Left ventricle myocardium superior (tissue), 1 donor: Measurements from ENCODE around the gene CFB. TPM values are rescaled to one million over a fixed set of nuclear protein-coding genes. Genes with fewer than 3 reads are reported as not detected.
"Not testable (repeated sequence)": the region's sequence is repeated elsewhere in the genome, so short reads cannot be mapped to it uniquely, and the experiment has no call there.

Experiments used
- ATAC-seq: fragments of 200-7000 bp; cut with Tn5 transposase; one replicate; pipeline ENCODE4 v1.9.1; 2020; ENCODE audit warnings: mild to moderate bottlenecking, moderate library complexity
- DNase-seq: peaks from one replicate; pipeline ENCODE4 v3.0.0-alpha.2; 2020
- intact Hi-C: fragments of 100-400 bp; cut with micrococcal nuclease; formaldehyde crosslinking; loops from one replicate; pipeline ENCODE4 v1.11.0; 2022
- long read RNA-seq: library from polyadenylated mRNA; unstranded; transcript quantifications from one replicate; pipeline ENCODE4 v2.0.0, GENCODE V29; 2021
- total RNA-seq: library from RNA; stranded (reverse); fragmentation: NEBNext Ultra II Directional; extraction: Animal tissue kit (Norgen Biotek cat#: 25700); gene quantifications from one replicate; pipeline ENCODE4 v1.2.1, GENCODE V29; 2021
- donor health status: DM: no; HTN: yes; CAD: no; lungs with severe emphysema.

CFB gene
- total RNA-seq, result 39.6 TPM
- long read RNA-seq, transcript CFB-271 (18 exons, 2,862 nt), result major isoform, 10 of 11 reads
- long read RNA-seq, partial matches to known transcripts, result 0 of 11 reads
- long read RNA-seq, other reads (novel, unspliced or antisense), result 1 of 11 reads

DNA sequence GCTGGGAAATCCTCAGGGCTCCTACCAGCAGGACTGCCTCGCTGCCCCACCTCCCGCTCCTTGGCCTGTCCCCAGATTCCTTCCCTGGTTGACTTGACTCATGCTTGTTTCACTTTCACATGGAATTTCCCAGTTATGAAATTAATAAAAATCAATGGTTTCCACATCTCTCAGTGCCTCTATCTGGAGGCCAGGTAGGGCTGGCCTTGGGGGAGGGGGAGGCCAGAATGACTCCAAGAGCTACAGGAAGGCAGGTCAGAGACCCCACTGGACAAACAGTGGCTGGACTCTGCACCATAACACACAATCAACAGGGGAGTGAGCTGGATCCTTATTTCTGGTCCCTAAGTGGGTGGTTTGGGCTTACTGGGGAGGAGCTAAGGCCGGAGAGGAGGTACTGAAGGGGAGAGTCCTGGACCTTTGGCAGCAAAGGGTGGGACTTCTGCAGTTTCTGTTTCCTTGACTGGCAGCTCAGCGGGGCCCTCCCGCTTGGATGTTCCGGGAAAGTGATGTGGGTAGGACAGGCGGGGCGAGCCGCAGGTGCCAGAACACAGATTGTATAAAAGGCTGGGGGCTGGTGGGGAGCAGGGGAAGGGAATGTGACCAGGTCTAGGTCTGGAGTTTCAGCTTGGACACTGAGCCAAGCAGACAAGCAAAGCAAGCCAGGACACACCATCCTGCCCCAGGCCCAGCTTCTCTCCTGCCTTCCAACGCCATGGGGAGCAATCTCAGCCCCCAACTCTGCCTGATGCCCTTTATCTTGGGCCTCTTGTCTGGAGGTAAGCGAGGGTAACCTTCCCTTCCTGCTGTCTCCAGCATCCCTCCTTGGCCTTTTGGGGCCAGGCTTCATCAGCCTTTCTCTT lies at the start of gene CFB:
Gene CFB, plus strand, starts transcription at position 589 of the 863 bp plus-strand sequence. Its CDS starts 127 bp downstream, at position 716.
- ATAC-seq (peak; percentile 86), DNase-seq (peak; percentile 73)
- intact Hi-C loops, result no loop called here

GRCh38 chr6:31896493-31896855 lies 49.4 kb upstream of the CFB start:
- ATAC-seq, result no peak
- intact Hi-C loops, result no loop called here
- no peak for DNase-seq

- DNase-seq, result no peak
- ATAC-seq, result no peak
- intact Hi-C loops, result no loop called here
Measured at GRCh38 chr6:31896856-31897611, 48.9 kb upstream of the CFB start.

- DNase-seq (peak; percentile 89), ATAC-seq (peak; percentile 66)
- intact Hi-C loops, result no loop called here
Measured at GRCh38 chr6:31897612-31898382, 48.1 kb upstream of the CFB start, which contains the start of gene EHMT2. TSS of gene EHMT2 (minus strand) at chr6:31897698. CDS start at chr6:31897677, 21 bp downstream.

- DNase-seq (no peak), ATAC-seq (peak; percentile 29)
- intact Hi-C loops, result no loop called here
Measured at GRCh38 chr6:31898383-31899011, 47.4 kb upstream of the CFB start.

GRCh38 chr6:31899215-31899614 lies 46.7 kb upstream of the CFB start:
- ATAC-seq (no peak), DNase-seq (no peak)
- intact Hi-C loops, result no loop called here

DNA sequence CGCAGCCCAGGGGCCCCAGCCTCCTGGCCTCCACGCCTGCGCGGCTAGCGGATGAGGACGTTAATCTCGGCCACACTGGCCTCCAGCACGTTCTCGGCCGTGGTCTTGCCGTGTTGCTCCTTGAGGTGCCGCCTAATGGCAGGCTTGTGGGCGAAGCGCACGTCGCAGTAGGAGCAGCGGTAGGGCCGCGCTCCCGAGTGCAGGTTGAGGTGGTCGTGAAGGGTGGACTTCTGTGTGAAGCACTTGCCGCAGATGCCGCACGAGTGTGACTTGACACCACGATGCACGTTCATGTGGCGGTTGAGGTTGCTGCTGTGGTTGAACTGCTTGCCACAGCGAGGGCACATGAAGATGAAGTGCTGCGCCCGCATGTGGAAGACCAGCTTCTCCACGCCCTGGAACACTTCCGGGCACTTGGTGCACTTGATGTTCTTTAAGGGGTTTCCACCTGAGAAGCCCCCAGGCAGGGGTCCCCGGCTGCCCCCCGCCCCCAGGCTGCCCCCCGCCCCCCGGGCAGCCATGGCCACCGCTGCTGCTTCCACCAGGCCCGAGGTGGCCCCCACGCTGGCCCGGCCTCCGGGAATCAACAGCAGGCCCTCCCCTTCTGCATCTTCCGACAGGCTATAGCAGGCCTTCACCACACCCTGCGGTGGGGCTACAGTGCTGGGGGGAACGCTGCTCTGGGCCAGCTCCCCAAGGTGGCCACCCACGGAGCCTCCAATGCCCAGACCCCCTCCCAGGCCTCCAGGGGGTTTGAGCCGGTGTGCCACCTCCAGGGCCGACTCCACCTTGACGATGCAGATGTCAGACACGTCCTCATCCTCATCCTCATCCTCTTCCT lies 45.8 kb upstream of the CFB start:
- ATAC-seq, result no peak
- intact Hi-C loops, result no loop called here
- DNase-seq, result no peak

- DNase-seq, result peak; percentile 46
- intact Hi-C loops, result no loop called here
- ATAC-seq, result no peak
Measured at GRCh38 chr6:31900917-31901414, 44.9 kb upstream of the CFB start.

- intact Hi-C loops, result no loop called here
- peak; percentile 76 for DNase-seq
- peak; percentile 32 for ATAC-seq
Measured at GRCh38 chr6:31901415-31901952, 44.4 kb upstream of the CFB start.

GRCh38 chr6:31901953-31902643 lies 43.8 kb upstream of the CFB start, which contains the start of gene ZBTB12:
TSS of gene ZBTB12 (minus strand) at chr6:31902086. CDS start at chr6:31901305, 781 bp downstream.
- ATAC-seq, result peak; percentile 83
- peak; percentile 95 for DNase-seq
- intact Hi-C loops, result no loop called here

DNA sequence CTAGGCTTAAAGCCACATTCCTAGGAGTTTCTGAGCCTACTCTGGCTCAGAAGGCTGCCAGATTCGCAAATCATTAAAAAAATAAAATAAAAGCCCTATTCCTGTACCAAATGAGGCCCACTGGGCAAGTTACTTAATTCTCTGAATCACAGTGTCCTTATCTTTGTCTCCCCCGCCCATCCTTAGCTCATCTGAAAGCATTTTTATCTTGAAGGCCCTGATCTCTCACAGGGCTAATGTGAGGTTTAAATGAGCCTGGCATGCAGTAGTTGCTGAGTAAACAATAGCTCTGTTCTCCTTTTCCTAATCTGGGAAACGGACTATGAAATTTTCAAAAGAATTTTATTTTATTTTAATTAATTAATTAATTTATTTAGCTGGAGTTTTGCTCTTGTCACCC lies 41.9 kb upstream of the CFB start:
- ATAC-seq, result no peak
- intact Hi-C loops, result no loop called here

GRCh38 chr6:31905041-31905440 lies 40.9 kb upstream of the CFB start:
- no peak for ATAC-seq
- intact Hi-C loops, result no loop called here
- DNase-seq, result no peak

More for the DNA sequence above, 41.9 kb upstream of the CFB start:
- DNase-seq, result no peak

GRCh38 chr6:31906122-31906521 lies 39.8 kb upstream of the CFB start:
- no peak for DNase-seq
- no peak for ATAC-seq
- intact Hi-C loops, result no loop called here

DNA sequence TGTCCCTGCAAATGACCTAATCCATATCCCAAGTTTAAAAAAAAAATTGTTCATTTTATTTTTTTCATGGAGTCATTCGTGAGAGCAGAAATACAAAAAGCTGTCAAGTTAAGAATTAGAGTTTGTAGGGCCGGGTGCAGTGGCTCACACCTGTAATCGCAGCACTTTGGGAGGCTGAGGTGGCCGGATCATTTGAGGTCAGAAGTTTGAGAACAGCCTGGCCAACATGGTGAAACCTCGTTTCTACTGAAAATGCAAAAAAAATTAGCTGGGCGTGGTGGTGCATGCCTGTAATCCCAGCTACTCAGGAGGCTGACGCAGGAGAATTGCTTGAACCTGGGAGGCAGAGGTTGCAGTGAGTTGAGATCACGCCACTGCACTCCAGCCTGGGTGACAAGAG lies 39.2 kb upstream of the CFB start:
- DNase-seq, intact Hi-C loops, ATAC-seq: not testable (repeated sequence)

DNA sequence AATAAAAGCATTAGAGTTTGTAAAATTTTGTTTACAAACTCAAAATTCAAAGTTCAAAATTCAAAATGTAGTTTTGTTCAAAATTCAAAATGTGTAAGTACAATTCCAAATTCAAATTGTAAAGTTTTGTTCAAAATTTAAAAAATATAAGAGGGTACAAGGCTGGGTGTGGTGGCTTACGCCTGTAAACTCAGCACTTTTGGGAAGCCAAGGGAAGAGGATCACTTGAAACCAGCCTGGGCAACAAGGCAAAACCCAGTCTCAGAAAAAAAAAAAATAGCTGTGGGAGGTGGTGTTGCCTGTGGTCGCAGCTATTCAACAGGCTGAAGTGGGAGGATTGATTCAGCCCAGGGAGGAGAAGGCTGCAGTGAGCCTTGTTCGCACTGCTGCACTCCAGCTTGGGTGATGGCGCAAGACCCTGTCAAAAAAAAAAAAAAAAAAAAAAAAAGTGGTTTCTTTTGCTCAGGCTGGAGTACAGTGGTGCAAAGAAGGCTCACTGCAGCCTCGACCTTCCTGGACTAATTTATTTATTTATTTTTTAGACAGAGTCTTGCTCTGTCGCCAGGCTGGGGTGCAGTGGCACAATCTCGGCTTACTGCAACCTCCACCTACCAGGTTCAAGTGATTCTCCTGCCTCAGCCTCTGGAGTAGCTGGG lies 38.6 kb upstream of the CFB start:
- ATAC-seq, result peak; percentile 18
- DNase-seq, result no peak
- intact Hi-C loops, result no loop called here

GRCh38 chr6:31908255-31908654 lies 37.6 kb upstream of the CFB start:
- intact Hi-C loops, ATAC-seq, DNase-seq: not testable (repeated sequence)
